GM21737 (cell line): ENCODE data around the gene CEACAM5.

Experiments
- ATAC-seq: cut with Tn5 transposase; IDR thresholded peaks from one replicate; pipeline ENCODE4 v1.9.1; 2021; ENCODE audit warnings: mild to moderate bottlenecking, moderate library complexity; ENCODE audit not compliant: unreplicated experiment

CEACAM5 gene

GRCh38 chr19:41708481-41708880, at the start of gene CEACAM5:
CEACAM5 (plus strand) TSS chr19:41708626; CDS start chr19:41708732, 106 bp downstream.
- ATAC-seq, result no peak

- ATAC-seq, result no peak
Measured at GRCh38 chr19:41666075-41666474, 42.4 kb upstream of the CEACAM5 start.

DNA sequence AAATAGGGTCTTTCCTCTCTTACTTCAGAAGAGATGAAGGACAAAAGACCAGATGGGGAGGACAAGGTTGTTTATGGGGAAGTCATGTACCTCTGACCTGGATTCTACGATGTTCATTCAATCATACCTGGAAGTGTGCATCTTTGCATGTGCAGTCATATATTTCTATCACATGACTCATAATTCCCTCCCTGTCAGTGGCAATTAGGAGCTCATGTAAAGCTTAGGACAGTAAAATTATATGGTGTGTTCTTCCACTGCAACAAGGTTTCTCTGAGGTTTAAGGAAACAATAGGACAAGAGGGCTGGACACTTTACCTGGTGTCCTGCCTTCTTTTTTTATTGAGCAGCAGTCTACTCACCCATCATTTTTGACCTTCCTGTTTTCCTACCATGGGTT, 40.1 kb upstream of the CEACAM5 start:
- no peak for ATAC-seq

DNA sequence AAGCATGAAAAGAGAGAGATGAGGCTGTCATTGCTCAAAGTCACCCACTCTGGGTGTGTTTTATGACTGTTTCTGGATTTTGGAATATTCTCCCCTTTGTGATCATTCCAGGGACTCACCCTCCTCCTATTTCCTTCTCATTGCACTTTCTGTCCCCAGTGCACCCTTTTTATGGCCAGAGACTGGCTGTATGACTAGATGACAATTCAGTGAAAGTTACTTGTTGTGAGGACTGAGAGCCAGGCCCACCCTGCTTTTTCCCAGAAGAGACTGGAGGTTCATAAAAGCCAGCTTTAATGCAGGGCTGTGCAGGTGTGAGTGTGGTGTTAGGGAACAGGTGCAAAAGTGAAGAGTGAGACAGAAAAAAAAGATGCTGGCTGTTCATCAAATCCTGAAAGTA, 37.7 kb upstream of the CEACAM5 start:
- no peak for ATAC-seq

- no peak for ATAC-seq
Measured at GRCh38 chr19:41671486-41671885, 36.9 kb upstream of the CEACAM5 start.

DNA sequence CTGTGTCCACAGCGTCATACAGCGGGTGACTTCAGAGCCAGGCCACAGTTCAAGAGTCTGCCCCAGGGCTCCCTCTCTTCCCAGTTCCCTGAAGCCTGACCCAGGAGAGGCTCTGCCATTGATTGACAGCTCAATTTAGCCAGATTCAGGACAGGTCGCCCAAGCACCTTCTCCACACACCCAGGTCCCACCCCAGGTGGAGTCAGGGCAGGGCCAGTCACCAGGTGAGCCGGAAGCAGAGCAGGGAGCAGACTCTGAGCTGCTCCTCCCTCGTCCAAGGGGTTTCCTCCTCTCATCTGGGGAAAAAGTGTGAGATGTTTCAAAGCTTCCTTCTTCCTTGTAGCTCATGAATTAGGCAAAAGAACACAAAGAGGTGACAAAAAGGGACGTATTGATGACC, 26.0 kb upstream of the CEACAM5 start:
- no peak for ATAC-seq

DNA sequence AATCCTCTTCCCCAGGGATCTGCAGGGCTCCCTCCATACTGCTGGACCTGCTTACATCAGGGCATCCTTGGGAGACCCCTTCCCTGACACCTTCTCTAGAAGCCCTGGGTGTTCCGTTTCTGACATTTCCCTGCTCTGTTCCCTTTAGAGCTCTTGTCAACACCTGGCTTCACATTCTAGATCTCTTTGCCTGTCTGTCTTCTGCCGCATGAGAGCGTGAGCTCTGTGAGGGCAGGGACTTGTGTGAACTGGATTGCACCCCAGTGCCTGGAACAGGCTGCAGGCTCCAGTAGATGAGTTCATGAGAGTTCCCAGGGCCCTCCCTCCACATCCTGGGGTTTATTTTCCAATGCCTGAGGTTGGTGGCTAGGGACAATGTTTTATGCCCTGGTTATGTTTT, 21.0 kb upstream of the CEACAM5 start:
- no peak for ATAC-seq

DNA sequence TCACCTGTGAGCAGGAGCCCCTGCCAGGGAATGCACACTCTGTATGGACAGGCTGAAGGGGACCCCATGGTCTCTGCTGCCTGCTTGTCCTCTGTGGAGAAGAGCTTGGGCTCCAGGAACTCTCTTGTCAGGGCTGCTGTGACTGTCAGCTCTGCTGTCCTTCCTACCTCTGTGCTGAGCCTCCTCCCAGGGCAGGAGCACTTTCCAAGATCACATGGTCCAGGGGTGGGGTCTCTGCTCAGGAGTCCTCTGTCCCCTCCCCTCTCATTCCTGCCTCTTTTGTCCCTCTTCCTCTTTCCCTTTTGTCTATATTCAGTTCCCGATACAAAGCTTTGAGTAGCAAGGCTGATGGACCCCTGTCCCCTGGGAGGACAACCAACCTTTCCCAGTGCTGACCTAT, 20.3 kb upstream of the CEACAM5 start, which contains the start of gene CEACAM7:
TSS of gene CEACAM7 (minus strand) at position 173 of the 400 bp plus-strand sequence. CDS start at position 68, 105 bp downstream.
- no peak for ATAC-seq

DNA sequence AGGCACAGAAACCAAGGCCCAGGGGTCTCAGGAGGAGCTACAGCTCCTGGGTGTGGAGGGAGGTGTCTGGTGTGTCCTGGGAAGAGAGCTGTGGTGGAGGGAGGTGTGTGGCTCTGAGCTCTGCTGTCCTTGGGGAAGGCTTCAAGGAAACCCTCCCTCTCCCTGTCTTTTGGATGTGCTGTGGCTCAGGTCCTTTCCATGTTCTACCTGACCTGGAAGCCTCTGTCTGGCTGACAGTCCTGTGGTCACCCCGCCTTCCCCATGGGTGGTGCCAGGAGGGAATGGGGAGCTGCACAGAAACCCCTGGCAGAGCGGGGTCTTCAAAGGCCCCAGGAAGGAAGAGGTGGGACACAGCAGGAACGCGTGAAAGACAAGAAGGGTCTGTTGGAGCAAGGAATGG, 19.7 kb upstream of the CEACAM5 start:
- ATAC-seq, result no peak

GRCh38 chr19:41689993-41690800, 18.2 kb upstream of the CEACAM5 start:
- no peak for ATAC-seq

GRCh38 chr19:41690801-41691065, 17.7 kb upstream of the CEACAM5 start:
- ATAC-seq, result no peak

DNA sequence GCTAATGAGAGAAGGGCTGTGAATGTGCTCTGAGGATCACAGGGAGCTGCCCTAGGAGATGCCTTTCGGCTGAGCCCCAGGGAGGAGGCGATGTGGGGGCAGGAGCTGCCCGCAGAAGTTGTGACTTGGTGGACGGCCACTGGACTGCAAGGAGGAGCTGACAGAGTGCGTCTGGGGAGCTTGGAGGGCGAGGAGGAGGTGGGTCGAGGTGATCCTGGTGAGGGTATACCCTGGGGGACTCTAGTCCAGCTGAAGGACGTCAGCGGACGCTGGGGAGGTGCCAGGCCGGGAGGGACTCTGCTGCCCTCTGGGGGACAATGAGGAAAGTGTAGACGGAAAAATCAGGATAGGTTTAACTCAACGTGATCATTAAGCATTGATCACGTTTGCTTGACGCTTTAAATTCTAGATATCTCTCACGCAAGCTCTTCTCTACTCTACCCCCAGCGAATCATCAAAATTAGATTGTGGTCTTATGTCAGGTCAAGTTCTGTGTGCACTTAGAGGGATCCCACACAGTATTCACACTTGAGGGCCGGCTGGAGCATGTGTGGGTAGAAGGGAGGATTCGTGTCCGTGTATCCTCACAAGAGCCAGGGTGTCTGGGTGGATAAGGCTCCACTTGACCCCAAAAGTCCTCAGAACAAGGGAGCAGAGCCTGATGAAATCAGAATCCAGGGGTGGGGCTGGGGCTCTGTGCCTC, 17.0 kb upstream of the CEACAM5 start:
- no peak for ATAC-seq

- no peak for ATAC-seq
Measured at GRCh38 chr19:41694196-41694595, 14.2 kb upstream of the CEACAM5 start.

GRCh38 chr19:41694831-41695635, 13.4 kb upstream of the CEACAM5 start:
- ATAC-seq, result no peak

DNA sequence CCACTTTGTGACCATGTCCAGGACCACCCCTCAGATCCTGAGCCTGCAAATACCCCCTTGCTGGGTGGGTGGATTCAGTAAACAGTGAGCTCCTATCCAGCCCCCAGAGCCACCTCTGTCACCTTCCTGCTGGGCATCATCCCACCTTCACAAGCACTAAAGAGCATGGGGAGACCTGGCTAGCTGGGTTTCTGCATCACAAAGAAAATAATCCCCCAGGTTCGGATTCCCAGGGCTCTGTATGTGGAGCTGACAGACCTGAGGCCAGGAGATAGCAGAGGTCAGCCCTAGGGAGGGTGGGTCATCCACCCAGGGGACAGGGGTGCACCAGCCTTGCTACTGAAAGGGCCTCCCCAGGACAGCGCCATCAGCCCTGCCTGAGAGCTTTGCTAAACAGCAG, 12.7 kb upstream of the CEACAM5 start:
- ATAC-seq, result no peak

- no peak for ATAC-seq
Measured at GRCh38 chr19:41696402-41697197, 11.8 kb upstream of the CEACAM5 start.

- ATAC-seq, result no peak
Measured at GRCh38 chr19:41697198-41697855, 11.1 kb upstream of the CEACAM5 start.

DNA sequence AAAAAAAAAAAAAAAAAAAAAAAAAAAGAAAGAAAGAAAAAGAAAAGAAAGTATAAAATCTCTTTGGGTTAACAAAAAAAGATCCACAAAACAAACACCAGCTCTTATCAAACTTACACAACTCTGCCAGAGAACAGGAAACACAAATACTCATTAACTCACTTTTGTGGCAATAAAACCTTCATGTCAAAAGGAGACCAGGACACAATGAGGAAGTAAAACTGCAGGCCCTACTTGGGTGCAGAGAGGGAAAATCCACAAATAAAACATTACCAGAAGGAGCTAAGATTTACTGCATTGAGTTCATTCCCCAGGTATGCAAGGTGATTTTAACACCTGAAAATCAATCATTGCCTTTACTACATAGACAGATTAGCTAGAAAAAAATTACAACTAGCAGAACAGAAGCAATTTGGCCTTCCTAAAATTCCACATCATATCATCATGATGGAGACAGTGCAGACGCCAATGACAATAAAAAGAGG, 9.6 kb upstream of the CEACAM5 start:
- ATAC-seq, result no peak

DNA sequence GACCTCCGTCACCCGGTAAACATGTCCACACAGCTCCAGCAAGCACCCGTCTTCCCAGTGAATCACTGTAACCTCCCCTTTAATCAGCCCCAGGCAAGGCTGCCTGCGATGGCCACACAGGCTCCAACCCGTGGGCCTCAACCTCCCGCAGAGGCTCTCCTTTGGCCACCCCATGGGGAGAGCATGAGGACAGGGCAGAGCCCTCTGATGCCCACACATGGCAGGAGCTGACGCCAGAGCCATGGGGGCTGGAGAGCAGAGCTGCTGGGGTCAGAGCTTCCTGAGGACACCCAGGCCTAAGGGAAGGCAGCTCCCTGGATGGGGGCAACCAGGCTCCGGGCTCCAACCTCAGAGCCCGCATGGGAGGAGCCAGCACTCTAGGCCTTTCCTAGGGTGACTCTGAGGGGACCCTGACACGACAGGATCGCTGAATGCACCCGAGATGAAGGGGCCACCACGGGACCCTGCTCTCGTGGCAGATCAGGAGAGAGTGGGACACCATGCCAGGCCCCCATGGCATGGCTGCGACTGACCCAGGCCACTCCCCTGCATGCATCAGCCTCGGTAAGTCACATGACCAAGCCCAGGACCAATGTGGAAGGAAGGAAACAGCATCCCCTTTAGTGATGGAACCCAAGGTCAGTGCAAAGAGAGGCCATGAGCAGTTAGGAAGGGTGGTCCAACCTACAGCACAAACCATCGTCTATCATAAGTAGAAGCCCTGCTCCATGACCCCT, 9.0 kb upstream of the CEACAM5 start:
- no peak for ATAC-seq

DNA sequence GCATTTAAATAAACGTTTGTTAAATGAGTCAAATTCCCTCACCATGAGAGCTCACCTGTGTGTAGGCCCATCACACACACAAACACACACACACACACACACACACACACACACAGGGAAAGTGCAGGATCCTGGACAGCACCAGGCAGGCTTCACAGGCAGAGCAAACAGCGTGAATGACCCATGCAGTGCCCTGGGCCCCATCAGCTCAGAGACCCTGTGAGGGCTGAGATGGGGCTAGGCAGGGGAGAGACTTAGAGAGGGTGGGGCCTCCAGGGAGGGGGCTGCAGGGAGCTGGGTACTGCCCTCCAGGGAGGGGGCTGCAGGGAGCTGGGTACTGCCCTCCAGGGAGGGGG, 8.5 kb upstream of the CEACAM5 start:
- ATAC-seq, result no peak
